ENCODE data around the gene BMPR1A.
"Not testable (repeated sequence)": the region's sequence is repeated elsewhere in the genome, so short reads cannot be mapped to it uniquely, and the experiment has no call there.

The BMPR1A gene

DNA sequence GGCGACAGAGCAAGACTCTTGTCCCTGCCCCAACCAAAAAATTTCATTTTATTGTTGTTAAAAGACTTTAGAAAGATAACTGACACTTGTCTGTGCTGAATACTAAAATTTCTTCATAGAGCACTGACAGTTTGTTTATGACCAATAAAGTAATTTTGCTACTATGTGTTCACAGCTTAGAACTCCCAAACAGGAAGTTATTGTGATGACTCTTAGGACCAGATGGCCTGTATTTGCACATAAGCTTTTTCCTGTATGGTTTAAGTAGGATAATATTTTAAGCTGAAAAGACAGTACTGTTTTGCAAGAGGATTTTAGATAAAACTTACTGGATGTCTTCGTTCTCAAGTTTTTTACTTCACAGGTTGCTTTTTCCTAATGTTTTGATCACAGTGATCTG lies 120.3 kb downstream of the BMPR1A start:
- no peak for DNase-seq (ENCODE audit: low read depth in 2 of 2, low spot score in 1 of 2)

DNA sequence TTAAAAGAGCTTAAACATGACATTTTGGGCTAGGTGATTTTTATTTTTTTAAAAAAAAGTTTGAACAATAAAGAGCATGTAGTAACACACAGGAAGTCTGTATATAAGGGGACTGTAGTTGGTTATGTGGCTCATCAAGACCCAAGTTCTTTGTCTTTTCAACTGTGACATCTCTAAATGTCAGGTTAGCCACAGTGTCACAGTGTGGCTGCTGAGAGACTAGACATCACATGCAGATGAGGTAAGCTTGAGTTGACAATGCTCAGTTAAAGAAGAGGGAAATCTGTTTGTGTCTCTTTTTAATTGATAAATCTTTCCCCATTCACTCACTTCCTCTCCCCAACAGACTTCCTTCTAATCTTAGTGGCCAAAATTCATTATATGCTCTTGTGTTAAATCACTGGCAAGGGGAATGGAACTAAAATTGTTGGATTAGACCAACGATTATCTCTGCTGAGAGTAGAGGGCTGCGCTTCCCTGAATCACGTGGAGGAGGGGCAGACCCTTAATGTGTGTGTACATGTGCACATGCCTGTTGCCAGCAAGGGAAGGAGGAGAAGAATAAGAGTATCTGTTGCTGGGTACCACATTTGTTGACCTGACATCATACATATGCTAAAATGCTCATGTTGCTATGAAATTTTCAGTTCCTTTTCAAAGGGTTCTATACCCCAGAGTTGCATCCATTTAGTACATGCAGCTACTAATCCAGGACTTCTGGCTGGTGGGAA lies 122.7 kb downstream of the BMPR1A start:
- DNase-seq (ENCODE audit: low read depth in 2 of 2, low spot score in 1 of 2): no peak

DNA sequence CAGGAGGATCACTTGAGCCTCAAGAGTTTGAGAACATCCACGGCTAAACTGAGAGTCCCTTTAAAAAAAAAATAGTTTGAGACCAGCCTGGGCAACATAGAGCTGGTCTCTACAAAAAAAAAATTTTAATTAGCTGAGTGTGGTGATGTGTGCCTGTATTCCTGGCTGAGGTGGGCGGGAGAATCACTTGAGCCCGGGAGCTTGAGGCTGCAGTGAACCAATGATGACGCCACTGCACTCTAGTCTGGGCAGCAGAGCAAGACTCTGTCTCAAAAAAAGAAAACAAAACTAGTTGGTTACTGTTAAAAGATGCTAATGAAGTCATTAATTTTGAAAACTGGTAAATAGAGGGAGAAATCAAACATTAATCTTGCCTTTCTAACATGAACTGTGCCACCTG lies 124.6 kb downstream of the BMPR1A start:
- no peak for DNase-seq (ENCODE audit: low read depth in 2 of 2, low spot score in 1 of 2)

DNA sequence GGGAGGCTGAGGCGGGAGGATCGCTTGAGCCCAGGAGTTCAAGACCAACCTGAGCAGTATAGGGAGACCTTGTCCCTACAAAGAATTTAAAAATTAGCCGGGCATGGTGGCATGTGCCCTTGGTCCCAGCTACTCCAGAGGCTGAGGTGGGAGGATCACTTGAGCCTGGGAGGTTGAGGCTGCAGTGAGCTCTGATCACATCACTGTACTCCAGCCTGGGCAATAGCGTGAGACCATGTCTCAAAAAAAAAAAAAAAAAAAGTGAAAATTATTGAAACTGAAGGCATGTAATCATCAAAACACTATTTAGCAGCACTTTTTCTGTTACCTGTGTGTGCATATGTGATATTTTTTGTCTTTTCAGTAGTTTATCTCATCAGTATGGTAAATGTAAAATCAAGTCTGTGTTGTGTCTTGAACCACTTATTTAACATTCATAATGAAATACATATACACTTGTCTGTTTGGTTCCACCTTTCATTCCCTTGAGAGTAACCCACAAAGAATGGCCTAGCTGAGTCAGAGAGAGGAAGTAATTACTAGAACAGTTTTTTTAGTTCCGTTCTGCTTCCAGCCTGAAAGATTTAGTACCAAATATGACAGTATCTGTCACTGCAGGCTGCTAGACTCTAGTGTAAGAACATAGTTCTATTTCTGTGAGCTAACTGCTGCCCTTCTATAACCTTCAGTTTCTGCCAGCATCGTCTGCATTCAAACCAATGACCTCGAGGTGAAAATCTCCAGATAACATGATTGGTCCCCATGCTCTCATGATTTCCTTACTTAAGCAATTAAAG lies 132.4 kb downstream of the BMPR1A start:
- no peak for DNase-seq (ENCODE audit: low read depth in 2 of 2, low spot score in 1 of 2)

DNA sequence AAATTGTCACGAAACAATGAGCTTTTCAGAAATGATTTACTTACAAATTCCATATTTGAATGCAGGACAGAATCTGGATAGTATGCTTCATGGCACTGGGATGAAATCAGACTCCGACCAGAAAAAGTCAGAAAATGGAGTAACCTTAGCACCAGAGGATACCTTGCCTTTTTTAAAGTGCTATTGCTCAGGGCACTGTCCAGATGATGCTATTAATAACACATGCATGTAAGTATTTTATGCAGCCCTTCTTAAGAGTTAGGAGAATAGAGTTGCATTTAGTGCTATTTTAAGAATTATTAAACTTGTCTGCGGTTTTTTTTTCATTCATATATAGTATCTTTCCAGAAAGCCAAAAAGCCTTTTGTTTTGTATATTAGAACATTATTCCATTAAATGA lies 133.6 kb downstream of the BMPR1A start:
- no peak for DNase-seq (ENCODE audit: low read depth in 2 of 2, low spot score in 1 of 2)

DNA sequence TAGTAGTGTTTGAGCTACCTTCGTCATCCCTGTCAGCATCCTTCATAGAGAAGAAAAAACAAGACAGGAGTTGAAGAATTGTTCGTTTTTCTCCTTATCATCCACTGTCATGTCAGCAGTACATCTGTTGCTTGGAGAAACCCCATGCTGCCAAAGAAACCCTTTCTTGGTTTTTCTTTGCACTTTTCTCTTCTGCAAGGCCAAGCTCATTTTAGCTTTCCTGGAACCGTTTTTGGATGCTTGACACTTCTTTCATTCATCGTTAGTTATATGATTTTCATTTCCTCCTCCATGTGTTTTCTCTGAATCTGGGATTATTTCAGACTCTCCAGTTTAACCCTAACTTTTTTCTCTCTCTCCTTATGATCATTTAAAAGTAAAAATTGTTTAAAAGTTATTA lies 142.1 kb downstream of the BMPR1A start:
- no peak for DNase-seq (ENCODE audit: low read depth in 2 of 2, low spot score in 1 of 2)

DNA sequence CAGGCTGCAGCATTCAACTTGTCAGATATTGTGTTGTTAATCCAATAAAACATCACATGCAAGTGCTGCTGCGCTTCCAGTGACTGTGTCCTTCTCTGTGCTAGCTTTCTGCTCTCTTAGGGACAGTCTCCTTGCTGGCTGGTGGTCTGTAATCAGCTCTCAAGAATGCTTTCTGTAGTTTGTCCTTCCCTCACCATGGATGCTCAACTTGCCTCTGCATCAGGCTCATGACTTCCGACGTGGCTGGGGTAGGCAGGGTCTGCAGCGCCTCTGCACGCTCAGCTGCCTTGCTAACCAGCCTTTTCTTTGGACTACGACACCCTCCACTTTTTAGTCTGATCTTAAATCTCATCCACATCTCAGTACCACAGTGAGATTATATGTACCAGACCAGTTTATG lies 142.7 kb downstream of the BMPR1A start:
- no peak for DNase-seq (ENCODE audit: low read depth in 2 of 2, low spot score in 1 of 2)

DNA sequence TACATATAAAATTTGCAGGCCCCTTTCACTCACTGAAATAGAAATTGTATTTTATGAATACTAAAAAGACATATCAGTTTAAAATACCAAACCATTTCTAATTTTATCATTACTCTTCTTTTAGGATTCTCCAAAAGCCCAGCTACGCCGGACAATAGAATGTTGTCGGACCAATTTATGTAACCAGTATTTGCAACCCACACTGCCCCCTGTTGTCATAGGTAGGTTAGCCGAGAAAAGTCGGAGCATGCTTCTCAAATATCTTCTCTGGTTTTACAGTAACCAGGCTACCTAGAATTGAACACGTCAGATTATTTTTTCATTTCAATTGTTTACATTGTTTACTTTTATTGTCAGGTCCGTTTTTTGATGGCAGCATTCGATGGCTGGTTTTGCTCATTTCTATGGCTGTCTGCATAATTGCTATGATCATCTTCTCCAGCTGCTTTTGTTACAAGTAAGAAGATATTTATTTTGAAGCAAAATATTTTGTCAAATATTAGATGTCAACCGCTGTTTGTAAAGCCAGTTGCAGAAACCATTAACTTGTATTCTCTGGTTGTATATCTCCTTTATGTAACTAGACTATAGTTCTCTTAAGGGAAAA lies 143.4 kb downstream of the BMPR1A start:
- DNase-seq (ENCODE audit: low read depth in 2 of 2, low spot score in 1 of 2): no peak

DNA sequence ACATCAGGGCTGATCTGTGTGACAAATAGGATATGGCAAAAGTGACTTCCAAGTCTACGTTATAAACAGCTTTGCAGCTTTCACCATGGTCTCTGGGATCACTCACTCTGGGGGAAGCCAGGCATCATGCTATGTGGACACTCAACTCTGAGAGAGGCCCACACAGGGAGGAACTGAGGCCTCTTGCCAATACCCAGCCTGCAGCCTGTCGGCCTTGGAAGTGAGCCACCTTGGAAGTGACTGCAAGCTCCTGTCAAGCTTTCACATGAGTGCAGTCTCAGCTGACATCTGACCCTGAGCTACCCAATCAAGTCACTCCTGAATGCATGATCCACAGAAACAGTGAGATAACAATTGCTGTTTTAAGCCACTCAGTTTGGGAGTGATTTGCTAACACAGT lies 144.5 kb downstream of the BMPR1A start:
- no peak for DNase-seq (ENCODE audit: low read depth in 2 of 2, low spot score in 1 of 2)

DNA sequence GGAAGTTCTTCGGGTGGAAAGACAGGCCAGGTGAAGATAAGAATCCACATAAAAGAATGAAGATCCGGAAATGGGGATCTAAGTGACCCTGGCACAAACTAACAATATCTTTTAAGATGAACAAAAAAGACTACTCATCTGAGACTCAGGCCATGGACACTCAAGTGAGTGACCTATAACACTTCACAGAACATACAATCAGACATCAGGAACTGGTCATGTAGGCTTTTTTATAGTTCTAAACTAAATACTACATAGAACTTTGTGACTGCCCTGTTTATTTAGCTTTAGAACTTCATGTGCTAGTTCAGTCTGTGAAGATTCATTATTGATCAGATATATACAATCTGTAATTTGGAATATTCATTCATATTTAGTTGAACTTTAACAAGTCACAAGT lies 148.2 kb downstream of the BMPR1A start:
- no peak for DNase-seq (ENCODE audit: low read depth in 2 of 2, low spot score in 1 of 2)

DNA sequence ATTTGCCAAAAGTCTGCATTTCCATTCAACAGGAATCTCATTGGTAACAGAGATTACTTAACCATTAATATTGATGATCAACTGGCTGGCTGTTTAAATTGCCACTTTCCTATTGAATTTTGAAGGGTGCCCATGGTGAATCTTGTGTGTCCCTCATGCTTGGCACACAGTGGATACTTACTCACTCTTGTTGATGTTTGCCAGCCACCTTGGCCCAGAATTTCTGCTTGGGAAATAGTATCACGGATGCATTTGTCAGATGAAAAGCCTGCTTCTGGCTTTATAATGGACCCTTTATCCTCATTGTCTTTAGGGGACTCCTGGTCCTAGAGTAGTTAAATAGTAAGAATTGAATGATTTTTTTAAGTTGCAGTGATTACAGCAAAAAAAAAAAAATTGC lies 149.0 kb downstream of the BMPR1A start:
- no peak for DNase-seq (ENCODE audit: low read depth in 2 of 2, low spot score in 1 of 2)

DNA sequence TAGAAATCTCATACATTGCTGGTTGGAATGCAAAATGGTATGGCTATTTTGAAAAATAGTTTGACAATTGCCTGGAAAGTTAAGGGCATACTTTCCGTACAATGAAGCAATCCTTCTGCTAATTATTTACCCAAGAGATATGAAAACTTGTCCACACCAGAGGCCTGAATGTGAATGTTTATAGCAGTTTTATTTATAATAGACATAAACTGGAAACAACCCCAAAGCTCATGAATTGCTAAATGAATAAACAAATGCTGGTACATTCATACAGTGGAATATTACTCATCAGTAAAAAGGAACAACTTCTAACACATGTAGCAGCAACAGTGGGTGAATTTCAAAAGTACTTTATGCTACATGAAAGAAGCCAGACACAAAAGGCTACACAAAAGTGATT lies 158.3 kb downstream of the BMPR1A start:
- DNase-seq (ENCODE audit: low read depth in 2 of 2, low spot score in 1 of 2): no peak

DNA sequence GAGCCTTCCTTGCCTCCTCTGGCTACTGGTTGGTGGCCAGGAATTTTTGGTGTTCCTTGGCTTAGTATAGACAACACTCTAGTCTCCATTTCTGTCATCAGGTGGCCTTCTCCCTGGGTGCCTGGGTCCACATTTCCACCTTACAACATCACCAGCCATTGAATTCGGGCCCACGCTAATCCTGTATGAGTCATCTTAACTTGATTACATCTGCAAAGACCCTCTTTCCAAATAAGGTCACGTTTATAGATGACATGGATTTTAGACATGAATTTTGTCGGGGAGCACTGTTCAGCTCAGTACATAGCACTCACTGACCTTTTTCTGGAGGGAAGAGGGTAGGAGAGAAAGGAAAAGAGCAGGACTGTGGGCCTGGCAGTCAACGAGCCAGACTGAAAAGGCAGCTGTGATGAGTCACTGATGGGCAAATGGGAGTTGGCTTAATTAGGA lies 161.6 kb downstream of the BMPR1A start:
- DNase-seq (ENCODE audit: low read depth in 2 of 2, low spot score in 1 of 2): no peak

DNA sequence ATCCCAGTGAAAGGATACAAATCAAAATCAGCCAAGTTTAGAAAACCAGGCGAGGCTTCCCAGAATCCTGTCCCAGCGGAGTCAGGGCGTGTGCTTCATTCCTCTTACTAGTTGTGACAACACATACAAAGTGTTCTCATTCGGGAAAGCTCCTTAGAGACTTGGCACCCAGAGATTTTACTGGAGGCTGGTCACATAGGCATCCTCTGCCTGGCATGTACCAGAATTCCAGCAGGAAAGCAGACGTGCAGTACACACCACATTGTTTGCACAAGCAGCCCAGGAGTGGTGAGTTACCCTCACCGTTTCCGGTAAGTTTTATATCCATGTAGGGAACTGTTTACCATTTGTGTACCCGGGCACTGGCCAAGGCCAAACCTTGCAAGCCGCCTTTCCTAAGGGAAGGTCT lies 166.1 kb downstream of the BMPR1A start:
- DNase-seq (ENCODE audit: low read depth in 2 of 2, low spot score in 1 of 2): no peak

DNA sequence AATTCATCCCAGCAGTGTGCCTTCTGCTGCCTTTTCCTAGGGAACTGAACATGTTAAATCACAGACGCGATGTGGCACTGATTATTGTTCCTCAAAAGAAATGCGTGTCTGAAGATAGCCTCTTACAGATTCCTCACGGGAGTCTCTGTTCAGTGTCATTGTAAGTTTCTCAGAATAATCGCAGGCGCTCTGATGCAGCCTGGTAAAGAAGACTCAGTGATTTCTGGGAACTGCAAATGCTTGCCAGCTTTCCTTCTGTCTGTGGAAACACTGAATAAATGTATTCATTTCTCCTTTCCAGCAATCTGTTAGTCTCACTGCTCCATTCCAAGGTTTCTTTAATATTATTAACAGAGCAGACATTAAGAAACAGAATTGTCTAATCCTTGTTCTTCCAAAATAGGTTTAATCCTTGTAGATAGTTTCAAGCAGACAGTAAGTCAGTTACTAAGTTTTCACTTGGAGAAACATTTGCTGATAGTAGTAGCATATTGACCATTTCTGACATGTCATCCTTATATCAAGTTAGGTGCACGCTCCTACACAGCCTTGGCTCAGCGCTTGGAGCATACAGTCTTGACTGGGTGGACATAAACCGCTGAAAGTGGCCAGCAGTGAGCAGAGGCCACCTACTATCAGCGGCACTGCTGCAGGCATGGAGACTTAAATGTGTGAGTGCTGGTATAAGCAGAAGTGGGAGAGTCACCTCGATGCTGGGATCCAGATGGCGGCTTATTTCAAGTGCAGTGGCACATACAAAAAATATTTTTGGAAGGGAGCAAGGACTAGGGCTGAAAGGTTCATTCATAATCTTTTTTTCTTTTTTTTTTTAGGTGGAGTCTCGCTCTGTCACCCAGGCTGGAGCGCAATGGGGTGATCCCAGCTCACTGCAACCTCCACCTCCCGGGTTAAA lies 173.3 kb downstream of the BMPR1A start:
- DNase-seq (ENCODE audit: low read depth in 2 of 2, low spot score in 1 of 2): no peak

DNA sequence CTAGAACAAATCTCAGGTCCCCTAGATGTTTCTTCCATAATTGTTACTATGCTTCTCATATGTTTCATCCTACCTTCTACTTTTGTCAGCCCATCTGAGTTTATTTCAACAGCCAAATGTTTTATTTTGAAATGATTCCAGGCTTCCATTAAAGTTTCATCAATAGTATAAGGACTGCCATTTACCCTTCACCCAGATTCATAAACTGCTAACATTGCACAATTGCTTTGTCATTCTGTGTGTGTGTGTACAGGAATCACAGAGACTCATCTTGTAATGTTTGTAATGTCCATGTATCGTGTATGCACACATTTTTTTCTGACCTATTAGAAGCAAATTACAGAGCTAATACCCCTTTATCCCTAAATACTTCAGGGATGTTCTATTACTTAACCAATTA lies 175.5 kb downstream of the BMPR1A start:
- DNase-seq (ENCODE audit: low read depth in 2 of 2, low spot score in 1 of 2): no peak

DNA sequence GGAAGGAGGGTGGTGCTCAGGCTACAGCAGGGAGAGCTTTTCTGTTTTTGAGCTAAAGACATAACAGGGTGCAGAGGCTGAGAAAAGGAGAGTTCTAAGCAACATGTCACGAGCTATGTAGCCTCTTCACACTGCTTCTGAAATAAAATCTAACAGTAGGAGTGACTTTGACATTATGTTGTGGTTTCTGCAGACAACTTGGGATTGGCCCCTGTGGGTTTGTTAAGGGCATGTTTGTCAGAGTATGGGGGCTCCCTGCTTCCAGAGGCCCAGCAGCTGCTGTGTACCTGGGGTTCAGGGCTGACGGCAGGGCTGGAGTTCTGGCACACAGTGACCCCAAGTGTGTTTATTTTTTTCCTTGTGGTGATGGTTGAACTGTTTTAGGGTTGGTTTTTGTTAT lies 176.3 kb downstream of the BMPR1A start:
- DNase-seq (ENCODE audit: low read depth in 2 of 2, low spot score in 1 of 2): no peak

DNA sequence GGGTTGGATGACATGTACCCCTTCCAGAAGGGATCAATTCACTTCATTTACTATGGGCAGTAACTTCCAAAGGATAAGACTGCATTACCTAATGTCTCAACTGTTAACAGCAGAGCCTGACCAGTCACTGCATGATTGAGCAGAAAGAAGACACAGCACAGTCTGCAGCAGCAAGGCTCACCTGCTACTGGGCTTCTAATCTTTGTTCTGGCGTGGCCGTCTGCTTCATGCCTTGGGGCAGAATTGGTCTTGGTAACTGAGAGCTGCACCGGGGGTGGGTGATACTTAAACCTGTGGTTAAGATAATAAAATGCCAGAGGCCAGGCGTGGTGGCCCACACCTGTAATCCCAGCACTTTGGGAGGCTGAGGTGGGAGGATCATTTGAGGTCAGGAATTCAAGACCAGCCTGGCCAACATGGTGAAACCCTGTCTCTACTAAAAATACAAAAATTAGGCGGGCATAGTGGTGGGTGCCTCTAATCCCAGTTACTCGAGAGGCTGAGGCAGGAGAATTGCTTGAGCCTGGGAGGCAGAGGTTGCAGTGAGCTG lies 177.8 kb downstream of the BMPR1A start:
- DNase-seq (ENCODE audit: low read depth in 2 of 2, low spot score in 1 of 2): not testable (repeated sequence)

DNA sequence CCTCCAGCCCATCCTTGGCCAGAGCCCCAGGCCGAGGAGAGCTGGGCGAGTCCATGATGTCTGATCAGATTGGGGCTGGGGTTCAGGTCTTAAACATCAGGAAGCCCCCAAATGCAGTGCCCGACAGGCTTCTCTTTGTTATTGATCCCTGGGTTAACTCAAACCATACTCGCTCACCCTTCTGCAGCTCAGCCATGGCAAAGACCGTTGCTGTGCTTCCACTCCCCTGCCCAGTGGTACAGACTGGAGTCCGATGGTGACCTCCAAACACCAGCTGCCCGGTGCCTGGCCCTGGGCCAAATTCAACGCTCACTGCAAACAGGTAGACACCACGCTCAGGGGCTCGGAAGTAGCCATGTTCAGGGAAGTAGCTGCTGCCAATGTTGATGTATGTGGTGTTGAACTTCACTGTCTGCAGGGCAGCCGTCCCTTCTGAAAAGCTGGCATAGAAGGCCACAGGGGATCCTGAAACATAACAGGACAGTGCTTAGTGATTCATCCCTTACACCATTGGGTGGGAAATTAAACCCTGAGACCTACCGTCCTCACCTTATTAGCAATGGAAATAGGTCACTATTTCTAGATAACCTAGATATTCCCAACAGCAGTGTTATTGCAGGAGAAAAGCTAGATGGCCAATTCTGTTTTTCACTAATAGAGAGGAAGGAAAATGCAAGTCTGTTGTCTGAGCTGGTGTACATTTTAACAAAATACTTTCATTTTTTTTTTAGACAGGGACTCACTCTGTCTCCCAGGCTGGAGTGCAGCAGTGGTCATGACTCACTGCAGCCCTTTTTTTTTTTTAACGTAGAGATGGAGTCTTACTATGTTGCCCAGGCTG lies 180.5 kb downstream of the BMPR1A start:
- DNase-seq (ENCODE audit: low read depth in 2 of 2, low spot score in 1 of 2): no peak

Measured in stimulated activated CD8-positive, alpha-beta memory T cell treated with anti-CD3 and anti-CD28 coated beads, Interleukin-4, amount 100 ng/mL, for 1 hour (primary cell).